Dermis microvascular lymphatic vessel endothelial cell (primary cell): Measurements from ENCODE around the gene MARCHF3. TPM values are rescaled to one million over a fixed set of nuclear protein-coding genes. Genes with fewer than 3 reads are reported as not detected.
"Not testable (repeated sequence)": the region's sequence is repeated elsewhere in the genome, so short reads cannot be mapped to it uniquely, and the experiment has no call there.

Source experiments
- DNase-seq, 2 donors: peaks; one replicate each; pipeline versions ENCODE4 v3.0.0 to v3.0.0-alpha.2; 2010; ENCODE audit warnings: low read depth in 2 of 2
- total RNA-seq: library from RNA; depleted of rRNA; stranded (reverse); fragments of >200 nt; gene quantifications from 2 replicates; pipeline ENCODE4 v1.2.1, GENCODE V29; 2014

The MARCHF3 gene
- total RNA-seq, 1 donor from 2014 or later = 99.6 TPM

- DNase-seq = no peak
Measured at GRCh38 chr5:126954981-126955380, 75.4 kb downstream of the MARCHF3 start.

- no peak for DNase-seq
Measured at GRCh38 chr5:126953640-126954039, 76.7 kb downstream of the MARCHF3 start.

GRCh38 chr5:126949475-126949874 is 80.9 kb downstream of the MARCHF3 start:
- peak; percentile 54 to 61 for DNase-seq

- DNase-seq = no peak
Measured at GRCh38 chr5:126948453-126948852, 81.9 kb downstream of the MARCHF3 start.

GRCh38 chr5:126948011-126948355 is 82.4 kb downstream of the MARCHF3 start:
- DNase-seq = no peak

- peak in 1 of 2 donors; percentile 16 for DNase-seq
Measured at GRCh38 chr5:126947146-126948010, 83.0 kb downstream of the MARCHF3 start.

- DNase-seq = not testable (repeated sequence)
Measured at GRCh38 chr5:126942908-126943307, 87.5 kb downstream of the MARCHF3 start.

GRCh38 chr5:126941403-126941802 is 89.0 kb downstream of the MARCHF3 start:
- no peak for DNase-seq

- no peak for DNase-seq
Measured at GRCh38 chr5:126939887-126940286, 90.5 kb downstream of the MARCHF3 start.

- peak; percentile 77 to 79 for DNase-seq
Measured at GRCh38 chr5:126938466-126938865, 91.9 kb downstream of the MARCHF3 start.

GRCh38 chr5:126937771-126938170 is 92.6 kb downstream of the MARCHF3 start:
- no peak for DNase-seq

- no peak for DNase-seq
Measured at GRCh38 chr5:126936775-126937418, 93.5 kb downstream of the MARCHF3 start.

- no peak for DNase-seq
Measured at GRCh38 chr5:126931963-126932660, 98.2 kb downstream of the MARCHF3 start.

- no peak for DNase-seq
Measured at GRCh38 chr5:126928041-126928440, 102.3 kb downstream of the MARCHF3 start.

GRCh38 chr5:126927429-126927828 is 102.9 kb downstream of the MARCHF3 start:
- no peak for DNase-seq

GRCh38 chr5:126926187-126926586 is 104.2 kb downstream of the MARCHF3 start:
- DNase-seq = no peak

GRCh38 chr5:126925482-126925881 is 104.9 kb downstream of the MARCHF3 start:
- DNase-seq = no peak

- DNase-seq = no peak
Measured at GRCh38 chr5:126924331-126925033, 105.9 kb downstream of the MARCHF3 start.

GRCh38 chr5:126921241-126922091 is 108.9 kb downstream of the MARCHF3 start:
- DNase-seq = no peak

GRCh38 chr5:126920291-126920690 is 110.1 kb downstream of the MARCHF3 start:
- DNase-seq = peak in 1 of 2 donors; percentile 66

GRCh38 chr5:126919566-126919965 is 110.8 kb downstream of the MARCHF3 start:
- peak; percentile 93 to 98 for DNase-seq
